ENCODE measurements around the gene PLCB1.

The PLCB1 gene

DNA sequence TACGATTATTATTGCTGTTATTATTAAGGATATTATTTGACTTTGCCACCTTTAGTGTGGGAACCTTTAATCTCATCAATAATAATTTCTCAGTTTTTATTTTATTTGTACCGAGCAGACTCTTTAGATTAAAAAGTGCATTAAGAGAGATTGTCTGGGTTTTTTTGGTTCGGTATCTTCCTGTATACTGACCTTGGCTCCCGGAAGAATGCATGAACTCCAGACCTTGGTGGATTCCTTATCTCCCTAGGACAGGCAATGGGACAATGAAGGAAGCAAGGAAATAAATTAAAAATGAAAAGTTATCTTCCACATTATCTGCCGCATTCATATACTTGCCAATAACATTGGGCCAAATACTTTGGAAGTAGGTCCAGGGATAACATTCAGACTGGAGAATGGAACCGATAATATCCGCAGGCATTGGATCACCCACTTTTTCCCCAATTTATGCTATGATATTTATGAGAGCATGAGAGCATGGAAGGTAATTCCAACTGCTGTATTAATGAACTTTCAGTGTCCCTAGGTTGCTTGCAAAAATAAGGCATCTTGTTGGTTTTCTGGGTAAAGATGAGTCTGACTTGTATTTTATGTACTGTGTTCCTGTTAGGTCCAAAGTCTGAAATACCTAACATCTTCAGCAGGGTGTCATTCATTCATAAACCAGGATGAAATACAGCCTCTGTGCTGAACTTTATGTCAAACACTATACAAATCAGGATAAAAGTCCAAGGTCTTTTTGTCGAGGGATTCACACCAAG is 232.1 kb downstream of the PLCB1 start:
- H3K4me3 ChIP-seq (ENCODE audit: low read depth, low read length), result no peak overlapping the region
- in situ Hi-C loops (cut with HindIII; ENCODE audit: low sequenced_read_pairs), result no loop called here
- TF ChIP-seq, protein P1, sequence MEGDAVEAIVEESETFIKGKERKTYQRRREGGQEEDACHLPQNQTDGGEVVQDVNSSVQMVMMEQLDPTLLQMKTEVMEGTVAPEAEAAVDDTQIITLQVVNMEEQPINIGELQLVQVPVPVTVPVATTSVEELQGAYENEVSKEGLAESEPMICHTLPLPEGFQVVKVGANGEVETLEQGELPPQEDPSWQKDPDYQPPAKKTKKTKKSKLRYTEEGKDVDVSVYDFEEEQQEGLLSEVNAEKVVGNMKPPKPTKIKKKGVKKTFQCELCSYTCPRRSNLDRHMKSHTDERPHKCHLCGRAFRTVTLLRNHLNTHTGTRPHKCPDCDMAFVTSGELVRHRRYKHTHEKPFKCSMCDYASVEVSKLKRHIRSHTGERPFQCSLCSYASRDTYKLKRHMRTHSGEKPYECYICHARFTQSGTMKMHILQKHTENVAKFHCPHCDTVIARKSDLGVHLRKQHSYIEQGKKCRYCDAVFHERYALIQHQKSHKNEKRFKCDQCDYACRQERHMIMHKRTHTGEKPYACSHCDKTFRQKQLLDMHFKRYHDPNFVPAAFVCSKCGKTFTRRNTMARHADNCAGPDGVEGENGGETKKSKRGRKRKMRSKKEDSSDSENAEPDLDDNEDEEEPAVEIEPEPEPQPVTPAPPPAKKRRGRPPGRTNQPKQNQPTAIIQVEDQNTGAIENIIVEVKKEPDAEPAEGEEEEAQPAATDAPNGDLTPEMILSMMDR (IDR thresholded peaks at IDR 0.05; ENCODE audit: low read depth, low read length), result no peak
- DNase-seq (ENCODE audit: low read depth, low spot score), result no peak

DNA sequence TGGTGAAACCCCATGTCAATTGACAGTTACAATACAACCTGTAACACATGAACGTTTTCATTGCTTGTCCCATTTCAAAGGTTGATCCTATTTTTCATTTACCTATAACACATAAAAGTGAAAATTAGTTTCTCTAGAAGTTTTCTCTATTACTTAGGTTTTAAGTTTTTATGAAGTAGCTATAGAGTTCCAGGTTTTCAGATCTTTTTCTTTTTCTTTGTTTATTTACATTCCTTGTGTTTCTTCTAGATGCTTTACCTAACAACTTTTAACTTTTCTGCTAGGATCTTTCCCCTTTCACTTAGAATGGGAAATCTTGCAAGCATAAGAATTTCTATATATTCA is 232.6 kb downstream of the PLCB1 start:
- H3K4me3 ChIP-seq (ENCODE audit: low read depth, low read length), result no peak overlapping the region
- in situ Hi-C loops (cut with HindIII; ENCODE audit: low sequenced_read_pairs), result no loop called here
- no peak for DNase-seq (ENCODE audit: low read depth, low spot score)
- TF ChIP-seq, protein P1 (IDR thresholded peaks at IDR 0.05; ENCODE audit: low read depth, low read length), result no peak

DNA sequence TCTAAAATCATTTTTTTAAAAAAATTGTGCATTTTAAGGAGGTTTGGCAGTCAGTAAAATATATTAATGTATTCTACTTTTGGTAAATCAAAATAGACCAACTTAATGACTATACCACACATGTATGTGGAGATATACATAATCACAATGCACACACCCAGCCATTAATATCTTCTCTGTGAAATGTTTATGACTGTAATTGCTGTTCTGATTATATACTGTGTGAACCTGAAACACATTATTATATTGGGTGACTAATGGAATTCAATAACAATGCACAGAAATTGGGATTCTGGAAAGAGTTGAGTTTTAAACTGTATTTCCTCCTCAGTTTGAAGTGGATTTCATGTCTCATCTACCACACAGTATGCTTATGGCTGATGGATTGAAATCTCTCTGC is 233.6 kb downstream of the PLCB1 start:
- DNase-seq (ENCODE audit: low read depth, low spot score), result no peak
- TF ChIP-seq, protein P1 (IDR thresholded peaks at IDR 0.05; ENCODE audit: low read depth, low read length), result no peak
- in situ Hi-C loops (cut with HindIII; ENCODE audit: low sequenced_read_pairs), result no loop called here
- no peak overlapping the region for H3K4me3 ChIP-seq (ENCODE audit: low read depth, low read length)

GRCh38 chr20:8366303-8366923 is 234.3 kb downstream of the PLCB1 start:
- TF ChIP-seq, protein P1 (IDR thresholded peaks at IDR 0.05; ENCODE audit: low read depth, low read length), result no peak
- in situ Hi-C loops (cut with HindIII; ENCODE audit: low sequenced_read_pairs), result no loop called here
- no peak for DNase-seq (ENCODE audit: low read depth, low spot score)
- H3K4me3 ChIP-seq (ENCODE audit: low read depth, low read length), result no peak overlapping the region

GRCh38 chr20:8367689-8368088 is 235.6 kb downstream of the PLCB1 start:
- TF ChIP-seq, protein P1 (IDR thresholded peaks at IDR 0.05; ENCODE audit: low read depth, low read length), result no peak
- H3K4me3 ChIP-seq (ENCODE audit: low read depth, low read length), result no peak overlapping the region
- in situ Hi-C loops (cut with HindIII; ENCODE audit: low sequenced_read_pairs), result no loop called here
- DNase-seq (ENCODE audit: low read depth, low spot score), result no peak

GRCh38 chr20:8368670-8369069 is 236.6 kb downstream of the PLCB1 start:
- TF ChIP-seq, protein P1 (IDR thresholded peaks at IDR 0.05; ENCODE audit: low read depth, low read length), result no peak
- H3K4me3 ChIP-seq (ENCODE audit: low read depth, low read length), result no peak overlapping the region
- DNase-seq (ENCODE audit: low read depth, low spot score), result no peak
- in situ Hi-C loops (cut with HindIII; ENCODE audit: low sequenced_read_pairs), result no loop called here

All from astrocyte of the spinal cord (primary cell).